ENCODE data around the gene ATP8B1.

The ATP8B1 gene

GRCh38 chr18:57715073-57715472 is 88.0 kb downstream of the ATP8B1 start:
- no peak for DNase-seq

- peak; percentile 95 for DNase-seq
Observed at GRCh38 chr18:57710226-57710625, 92.9 kb downstream of the ATP8B1 start.

GRCh38 chr18:57709335-57709734 is 93.8 kb downstream of the ATP8B1 start:
- DNase-seq: no peak

- DNase-seq: no peak
Observed at GRCh38 chr18:57708288-57708687, 94.8 kb downstream of the ATP8B1 start.

- DNase-seq: no peak
Observed at GRCh38 chr18:57705832-57706595, 97.1 kb downstream of the ATP8B1 start.

GRCh38 chr18:57705011-57705410 is 98.1 kb downstream of the ATP8B1 start:
- DNase-seq: no peak

GRCh38 chr18:57698571-57699276 is 104.4 kb downstream of the ATP8B1 start:
- no peak for DNase-seq

GRCh38 chr18:57697426-57697825 is 105.7 kb downstream of the ATP8B1 start:
- DNase-seq: no peak

GRCh38 chr18:57696271-57696670 is 106.8 kb downstream of the ATP8B1 start:
- no peak for DNase-seq

- DNase-seq: no peak
Observed at GRCh38 chr18:57691363-57691762, 111.8 kb downstream of the ATP8B1 start.

- no peak for DNase-seq
Observed at GRCh38 chr18:57687970-57688369, 115.1 kb downstream of the ATP8B1 start.

GRCh38 chr18:57683470-57683869 is 119.6 kb downstream of the ATP8B1 start:
- no peak for DNase-seq

- DNase-seq: no peak
Observed at GRCh38 chr18:57677262-57678211, 125.6 kb downstream of the ATP8B1 start.

- DNase-seq: no peak
Observed at GRCh38 chr18:57674891-57675290, 128.2 kb downstream of the ATP8B1 start.

GRCh38 chr18:57670046-57670445 is 133.1 kb downstream of the ATP8B1 start:
- DNase-seq: no peak

GRCh38 chr18:57668021-57668420 is 135.1 kb downstream of the ATP8B1 start:
- no peak for DNase-seq

- DNase-seq: no peak
Observed at GRCh38 chr18:57666818-57667497, 136.2 kb downstream of the ATP8B1 start.

GRCh38 chr18:57664568-57665165 is 138.4 kb downstream of the ATP8B1 start:
- DNase-seq: no peak

GRCh38 chr18:57660961-57661360 is 142.2 kb downstream of the ATP8B1 start:
- DNase-seq: no peak

- DNase-seq: no peak
Observed at GRCh38 chr18:57659460-57660102, 143.5 kb downstream of the ATP8B1 start.

GRCh38 chr18:57657542-57657941 is 145.6 kb downstream of the ATP8B1 start:
- no peak for DNase-seq

- no peak for DNase-seq
Observed at GRCh38 chr18:57655740-57656139, 147.4 kb downstream of the ATP8B1 start.

All from NCI-H2171 treated with DMSO at 0.1 percent for 48 hours (cell line).